ENCODE results near the gene DHRS7B. TPM values are rescaled to one million over a fixed set of nuclear protein-coding genes. Genes with fewer than 3 reads are reported as not detected.

DHRS7B gene
- total and polyA plus RNA-seq, 9 of the 15 experiments (the other 6 are each of a cell fraction or from before 2014, with no cell fraction given) = 8.0 to 30.7 (median 14.8) TPM

- no peaks in the 10 kb centered on the region for H3K27me3 ChIP-seq (ENCODE audit: control insufficient read depth in 2 of 2, insufficient read depth in 2 of 2, low read length in 2 of 2)
- CTCF ChIA-PET (ENCODE audit: low intra/inter-chr PET ratio) = no interaction called here
- intact Hi-C loops (cut with micrococcal nuclease) (no loop called here), in situ Hi-C loops (cut with MboI) (no loop called here)
- no TSS peak for BruUV-seq (replicated peaks)
- no peaks in the 10 kb centered on the region for H3K9me1 ChIP-seq (ENCODE audit: control insufficient read depth, insufficient read depth, low read length)
- peak within 1 kb of the TSS; percentile 98 for H3K27ac ChIP-seq (ENCODE audit: extremely low read depth, low read depth, low read length)
- WGBS (ENCODE audit: insufficient coverage, low coverage, missing lambda C conversion rate) = 0% methylated on average over 24 of the region's 76 CpGs
- peak within 1 kb of the TSS; percentile 97 to 99 for H3K9ac ChIP-seq (ENCODE audit: insufficient read depth in 1 of 2, low read depth in 2 of 2, low read length in 2 of 2)
- H3K4me3 ChIP-seq = peak within 1 kb of the TSS; percentile 96
- peak within 1 kb of the TSS; percentile 94 for H3K4me2 ChIP-seq (ENCODE audit: insufficient read depth, low read length)
- FAIRE-seq = peak; percentile 44
- POLR2A ChIA-PET = interaction anchor here (0.6 to 5.1 kb wide), 3 partner anchors 13 to 361 kb away, joined by 3 to 22 read pairs (median 3); no protein-coding TSS in a partner anchor
- peaks cover 93% of the 10 kb centered on the region for H3K79me2 ChIP-seq (ENCODE audit: control insufficient read depth, insufficient read depth, low read length)
- peak; percentile 94 for ATAC-seq
- H3K4me1 ChIP-seq (replicated peaks in 1 of 2; ENCODE audit: control insufficient read depth in 2 of 2, insufficient read depth in 2 of 2, low read length in 2 of 2) = peaks cover 20 to 31% of the 10 kb centered on the region in 2 experiments; a peak in 4 of 5 replicates
- no peaks in the 10 kb centered on the region for H3K9me3 ChIP-seq (replicated peaks; ENCODE audit: control insufficient read depth, insufficient read depth, low read depth, low read length)
- H4K20me1 ChIP-seq (replicated peaks; ENCODE audit: control insufficient read depth, insufficient read depth, low read length) = peaks cover 15% of the 10 kb centered on the region
- H3K36me3 ChIP-seq (ENCODE audit: control insufficient read depth, insufficient read depth, low read length) = peaks cover 49% of the 10 kb centered on the region
- H2AFZ ChIP-seq (ENCODE audit: low read depth, low read length) = peak within 1 kb of the TSS; percentile 89
- peak; percentile 88 to 93 (median 92) for DNase-seq (ENCODE audit: extremely low read depth in 1 of 4, low spot score in 3 of 4)
- TF ChIP-seq DMBX1 (CRISPR knock-in tag; IDR thresholded peaks at IDR 0.05; ENCODE audit: borderline replicate concordance) (peak; percentile 88; the same call in 1 of the 2 replicates), EP400 (IDR thresholded peaks at IDR 0.05) (peak; percentile 59), ZMIZ1 (IDR thresholded peaks at IDR 0.05; ENCODE audit: low read depth in 2 of 2, low read length in 2 of 2) (no peak), ZNF121 (CRISPR knock-in tag; conservative IDR thresholded peaks at IDR 0.05) (no peak), POLR2G (IDR thresholded peaks at IDR 0.05; ENCODE audit: low read depth, low read length) (peak; percentile 93), FIP1L1 (IDR thresholded peaks at IDR 0.05; ENCODE audit: low read depth, low read length, poor library complexity, severe bottlenecking) (no peak), E2F1 (CRISPR knock-in tag; IDR thresholded peaks at IDR 0.05) (no peak), NCOA6 (IDR thresholded peaks at IDR 0.05) (no peak), NCOA1 (IDR thresholded peaks at IDR 0.05; ENCODE audit: low read depth) (no peak), IFI16 (CRISPR knock-in tag; IDR thresholded peaks at IDR 0.05) (no peak), CXXC5 (CRISPR knock-in tag; IDR thresholded peaks at IDR 0.05) (peak; percentile 91), COPS2 (conservative IDR thresholded peaks at IDR 0.05) (no peak), TGIF2 (CRISPR knock-in tag; IDR thresholded peaks at IDR 0.05) (no peak), ZNF197 (CRISPR knock-in tag; IDR thresholded peaks at IDR 0.05; ENCODE audit: low read depth) (peak; percentile 93; the same call in 1 of the 2 replicates)
- TF ChIP-seq, protein P1, sequence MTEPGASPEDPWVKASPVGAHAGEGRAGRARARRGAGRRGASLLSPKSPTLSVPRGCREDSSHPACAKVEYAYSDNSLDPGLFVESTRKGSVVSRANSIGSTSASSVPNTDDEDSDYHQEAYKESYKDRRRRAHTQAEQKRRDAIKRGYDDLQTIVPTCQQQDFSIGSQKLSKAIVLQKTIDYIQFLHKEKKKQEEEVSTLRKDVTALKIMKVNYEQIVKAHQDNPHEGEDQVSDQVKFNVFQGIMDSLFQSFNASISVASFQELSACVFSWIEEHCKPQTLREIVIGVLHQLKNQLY (CRISPR knock-in tag; conservative IDR thresholded peaks at IDR 0.05) = no peak
Measured at GRCh38 chr17:21214015-21214776, 87.4 kb downstream of the DHRS7B start, which contains the start of gene TMEM11. TSS of gene TMEM11 (minus strand) at chr17:21214161. CDS start at chr17:21214152, 9 bp downstream.
